ENCODE results near the gene ARHGAP24. TPM values are rescaled to one million over a fixed set of nuclear protein-coding genes. Genes with fewer than 3 reads are reported as not detected.

ARHGAP24 gene
- polyA plus RNA-seq, 1 of the 3 experiments (the other 2 are of a cell fraction), result 1.4 TPM

GRCh38 chr4:85767649-85768048, 292.7 kb downstream of the ARHGAP24 start:
- Histone ChIP-seq H3K27ac (ENCODE audit: low read depth in 2 of 2, low read length in 1 of 2) (no peak overlapping the region), H3K9me2 (no peaks in the 10 kb centered on the region), H3K4me1 (ENCODE audit: control insufficient read depth in 1 of 2, insufficient read depth in 2 of 2, low read depth in 1 of 2, low read length in 1 of 2) (peaks cover 4 to 9% of the 10 kb centered on the region in 2 experiments), H3K4me3 (ENCODE audit: low read depth in 2 of 2, low read length in 1 of 2) (no peak overlapping the region), H2AFZ (ENCODE audit: low read depth) (no peak overlapping the region), H3K4me2 (no peak overlapping the region), H3K27me3 (ENCODE audit: insufficient read depth) (no peaks in the 10 kb centered on the region), H3K9me3 (no peaks in the 10 kb centered on the region), H3K36me3 (replicated peaks in 1 of 2; ENCODE audit: control insufficient read depth in 1 of 2, insufficient read depth in 2 of 2, low read length in 1 of 2) (no peaks in the 10 kb centered on the region), H3K9ac (no peak overlapping the region), H3F3A (replicated peaks; ENCODE audit: insufficient read depth) (peaks cover 13% of the 10 kb centered on the region), H4K20me1 (ENCODE audit: insufficient read depth) (no peaks in the 10 kb centered on the region), H3K79me2 (ENCODE audit: insufficient read depth) (no peaks in the 10 kb centered on the region)
- 100% methylated on average over 1 of the region's 1 CpG for WGBS (ENCODE audit: low lambda C conversion rate)
- POLR2A ChIA-PET, result no interaction called here
- CTCF ChIA-PET, result interaction anchor here (0.8 kb wide), 1 partner anchor 614 kb away, joined by 3 read pairs; no protein-coding TSS in a partner anchor
- DNase-seq, result no peak
- no peak for TF ChIP-seq SIN3A (IDR thresholded peaks at IDR 0.05; ENCODE audit: borderline replicate concordance, low read depth, low read length)
- TF ChIP-seq, protein P1, sequence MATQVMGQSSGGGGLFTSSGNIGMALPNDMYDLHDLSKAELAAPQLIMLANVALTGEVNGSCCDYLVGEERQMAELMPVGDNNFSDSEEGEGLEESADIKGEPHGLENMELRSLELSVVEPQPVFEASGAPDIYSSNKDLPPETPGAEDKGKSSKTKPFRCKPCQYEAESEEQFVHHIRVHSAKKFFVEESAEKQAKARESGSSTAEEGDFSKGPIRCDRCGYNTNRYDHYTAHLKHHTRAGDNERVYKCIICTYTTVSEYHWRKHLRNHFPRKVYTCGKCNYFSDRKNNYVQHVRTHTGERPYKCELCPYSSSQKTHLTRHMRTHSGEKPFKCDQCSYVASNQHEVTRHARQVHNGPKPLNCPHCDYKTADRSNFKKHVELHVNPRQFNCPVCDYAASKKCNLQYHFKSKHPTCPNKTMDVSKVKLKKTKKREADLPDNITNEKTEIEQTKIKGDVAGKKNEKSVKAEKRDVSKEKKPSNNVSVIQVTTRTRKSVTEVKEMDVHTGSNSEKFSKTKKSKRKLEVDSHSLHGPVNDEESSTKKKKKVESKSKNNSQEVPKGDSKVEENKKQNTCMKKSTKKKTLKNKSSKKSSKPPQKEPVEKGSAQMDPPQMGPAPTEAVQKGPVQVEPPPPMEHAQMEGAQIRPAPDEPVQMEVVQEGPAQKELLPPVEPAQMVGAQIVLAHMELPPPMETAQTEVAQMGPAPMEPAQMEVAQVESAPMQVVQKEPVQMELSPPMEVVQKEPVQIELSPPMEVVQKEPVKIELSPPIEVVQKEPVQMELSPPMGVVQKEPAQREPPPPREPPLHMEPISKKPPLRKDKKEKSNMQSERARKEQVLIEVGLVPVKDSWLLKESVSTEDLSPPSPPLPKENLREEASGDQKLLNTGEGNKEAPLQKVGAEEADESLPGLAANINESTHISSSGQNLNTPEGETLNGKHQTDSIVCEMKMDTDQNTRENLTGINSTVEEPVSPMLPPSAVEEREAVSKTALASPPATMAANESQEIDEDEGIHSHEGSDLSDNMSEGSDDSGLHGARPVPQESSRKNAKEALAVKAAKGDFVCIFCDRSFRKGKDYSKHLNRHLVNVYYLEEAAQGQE (IDR thresholded peaks at IDR 0.05; ENCODE audit: low read depth, low read length), result no peak

- TF ChIP-seq POLR2AphosphoS5 (IDR thresholded peaks at IDR 0.05; ENCODE audit: low read depth, low read length), result no peak
- no peak for TF ChIP-seq CTCF (IDR thresholded peaks at IDR 0.05)
- TF ChIP-seq TCF12 (IDR thresholded peaks at IDR 0.05), result no peak
- no peak for TF ChIP-seq GATA2 (CRISPR knock-in tag; IDR thresholded peaks at IDR 0.05)
- TF ChIP-seq, protein P2, sequence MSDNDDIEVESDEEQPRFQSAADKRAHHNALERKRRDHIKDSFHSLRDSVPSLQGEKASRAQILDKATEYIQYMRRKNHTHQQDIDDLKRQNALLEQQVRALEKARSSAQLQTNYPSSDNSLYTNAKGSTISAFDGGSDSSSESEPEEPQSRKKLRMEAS (IDR thresholded peaks at IDR 0.05; ENCODE audit: low read depth), result no peak
- TF ChIP-seq SMC3 (IDR thresholded peaks at IDR 0.05; ENCODE audit: low read depth, low read length), result no peak
- no peak for TF ChIP-seq JUND (IDR thresholded peaks at IDR 0.05)
- TF ChIP-seq CHD2 (IDR thresholded peaks at IDR 0.05; ENCODE audit: low read length, partially characterized antibody), result no peak
- no peak overlapping the region for H3K9ac ChIP-seq
- no peak overlapping the region for H3K27ac ChIP-seq (ENCODE audit: low read depth in 2 of 2, low read length in 1 of 2)
- H3F3A ChIP-seq (replicated peaks; ENCODE audit: insufficient read depth), result peaks cover 3% of the 10 kb centered on the region
- no peaks in the 10 kb centered on the region for H3K27me3 ChIP-seq (ENCODE audit: insufficient read depth)
- ChIA-PET POLR2A (no interaction called here), CTCF (no interaction called here)
- H3K9me3 ChIP-seq, result no peaks in the 10 kb centered on the region
- H3K9me2 ChIP-seq, result no peaks in the 10 kb centered on the region
- H2AFZ ChIP-seq (ENCODE audit: low read depth), result no peak overlapping the region
- H3K4me1 ChIP-seq (ENCODE audit: control insufficient read depth in 1 of 2, insufficient read depth in 2 of 2, low read depth in 1 of 2, low read length in 1 of 2), result peaks cover 2 to 8% of the 10 kb centered on the region in 2 experiments; a peak in 3 of 4 replicates
- WGBS (ENCODE audit: low lambda C conversion rate), result 90% methylated on average over 2 of the region's 2 CpGs
- no peaks in the 10 kb centered on the region for H4K20me1 ChIP-seq (ENCODE audit: insufficient read depth)
- no peaks in the 10 kb centered on the region for H3K36me3 ChIP-seq (replicated peaks in 1 of 2; ENCODE audit: control insufficient read depth in 1 of 2, insufficient read depth in 2 of 2, low read length in 1 of 2)
- no peak for DNase-seq
- no peak overlapping the region for H3K4me2 ChIP-seq
- no peaks in the 10 kb centered on the region for H3K79me2 ChIP-seq (ENCODE audit: insufficient read depth)
- H3K4me3 ChIP-seq (ENCODE audit: low read depth in 2 of 2, low read length in 1 of 2), result no peak overlapping the region
Observed at GRCh38 chr4:85769009-85769408, 294.1 kb downstream of the ARHGAP24 start.

All from SK-N-SH (cell line).